CD4-positive, alpha-beta T cell treated with Interleukin-6 at 100 ng/mL for 8 hours (primary cell): ENCODE measurements around the gene GPR137.
"Not testable (repeated sequence)": the region's sequence is repeated elsewhere in the genome, so short reads cannot be mapped to it uniquely, and the experiment has no call there.

Source experiments
- DNase-seq: peaks from one replicate; pipeline ENCODE4 v3.0.0-alpha.2; 2020; ENCODE audit warnings: mixed read lengths, low spot score

GPR137 gene

GRCh38 chr11:64304316-64305072 lies 18.8 kb downstream of the GPR137 start:
- peak; percentile 92 for DNase-seq

- peak; percentile 99 for DNase-seq
Measured at GRCh38 chr11:64305075-64305690, 19.5 kb downstream of the GPR137 start, which contains the start of gene ESRRA. TSS of gene ESRRA (plus strand) at chr11:64305524. CDS start at chr11:64307180, 1,656 bp downstream.

DNA sequence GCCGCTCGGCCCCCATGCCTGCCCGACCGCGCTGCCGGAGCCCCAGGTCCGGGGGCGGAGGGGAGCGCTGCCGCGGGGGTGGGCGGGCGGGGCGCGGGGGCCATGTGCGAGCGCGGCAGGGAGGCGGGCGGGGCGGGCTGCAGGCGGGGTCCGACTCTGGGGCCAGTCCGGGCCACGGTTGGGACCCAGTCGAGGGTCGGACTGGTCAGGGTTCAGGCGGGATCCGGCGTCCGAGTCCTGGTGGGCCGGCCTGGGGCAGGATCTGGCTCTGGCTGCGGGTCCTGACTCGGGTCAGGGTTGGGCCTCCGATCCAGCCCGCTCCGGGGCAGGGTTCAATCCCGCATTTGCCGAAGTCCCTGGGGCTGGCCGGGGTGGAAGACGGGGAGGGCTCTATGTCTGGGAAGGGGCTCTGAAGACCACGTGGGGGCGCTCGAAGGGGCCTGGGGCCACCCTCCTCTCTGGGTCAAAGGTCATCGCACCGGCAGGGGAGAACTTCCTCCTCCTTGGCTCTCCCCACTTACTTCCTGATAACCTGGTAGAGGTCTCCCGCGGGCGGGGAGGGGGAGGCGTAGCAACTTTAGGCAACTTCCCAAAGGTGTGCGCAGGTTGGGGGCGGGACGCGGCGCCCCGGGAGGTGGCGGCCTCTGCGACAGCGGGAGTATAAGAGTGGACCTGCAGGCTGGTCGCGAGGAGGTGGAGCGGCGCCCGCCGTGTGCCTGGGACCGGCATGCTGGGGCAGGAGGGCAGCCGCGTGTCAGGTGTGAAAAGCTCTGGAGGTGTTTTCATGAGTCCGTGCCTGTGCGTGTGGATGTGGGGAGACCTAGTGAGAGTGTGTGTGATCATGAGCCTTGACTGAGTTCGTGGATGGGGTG lies 20.3 kb downstream of the GPR137 start:
- DNase-seq: peak; percentile 72

DNA sequence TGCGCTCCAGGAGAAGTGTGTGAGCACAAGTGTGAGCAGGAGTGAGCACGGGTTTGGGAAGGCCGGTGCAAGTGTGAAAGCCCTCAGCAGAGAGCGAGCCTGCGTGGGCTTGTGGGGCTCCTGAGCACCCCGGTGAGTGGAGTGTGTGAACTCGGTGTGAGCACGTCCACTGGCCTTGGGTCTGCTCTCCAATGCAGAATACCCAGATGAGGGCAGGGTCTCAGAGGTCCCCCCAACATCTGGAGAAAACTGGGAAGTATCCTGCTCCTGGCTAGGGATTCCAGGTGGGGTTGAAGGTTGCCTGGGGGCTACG lies 20.9 kb downstream of the GPR137 start:
- DNase-seq: no peak

GRCh38 chr11:64306876-64307622 lies 21.4 kb downstream of the GPR137 start:
- no peak for DNase-seq

GRCh38 chr11:64307795-64308194 lies 22.1 kb downstream of the GPR137 start:
- not testable (repeated sequence) for DNase-seq

DNA sequence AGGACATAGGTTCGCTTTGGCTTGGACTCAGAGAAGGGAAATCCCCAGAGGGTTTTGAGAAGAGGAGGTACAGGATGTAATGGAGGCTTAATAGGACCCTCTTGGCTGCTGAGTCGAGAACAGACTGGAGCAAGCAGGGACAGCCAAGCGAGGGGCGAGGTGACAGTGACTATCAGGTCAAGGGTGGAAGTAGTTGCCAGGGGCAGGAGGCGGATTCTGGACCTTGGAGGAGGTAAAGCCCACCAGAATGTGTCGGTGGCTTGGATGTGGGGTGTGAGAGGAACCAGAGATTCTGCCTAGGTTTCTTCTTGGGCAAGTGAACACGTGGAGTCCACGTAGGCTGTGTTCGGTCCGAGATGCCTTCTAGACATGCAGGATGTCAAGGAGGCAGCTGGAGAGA lies 27.3 kb downstream of the GPR137 start:
- DNase-seq: no peak

GRCh38 chr11:64313491-64314145 lies 28.0 kb downstream of the GPR137 start:
- DNase-seq: no peak

DNA sequence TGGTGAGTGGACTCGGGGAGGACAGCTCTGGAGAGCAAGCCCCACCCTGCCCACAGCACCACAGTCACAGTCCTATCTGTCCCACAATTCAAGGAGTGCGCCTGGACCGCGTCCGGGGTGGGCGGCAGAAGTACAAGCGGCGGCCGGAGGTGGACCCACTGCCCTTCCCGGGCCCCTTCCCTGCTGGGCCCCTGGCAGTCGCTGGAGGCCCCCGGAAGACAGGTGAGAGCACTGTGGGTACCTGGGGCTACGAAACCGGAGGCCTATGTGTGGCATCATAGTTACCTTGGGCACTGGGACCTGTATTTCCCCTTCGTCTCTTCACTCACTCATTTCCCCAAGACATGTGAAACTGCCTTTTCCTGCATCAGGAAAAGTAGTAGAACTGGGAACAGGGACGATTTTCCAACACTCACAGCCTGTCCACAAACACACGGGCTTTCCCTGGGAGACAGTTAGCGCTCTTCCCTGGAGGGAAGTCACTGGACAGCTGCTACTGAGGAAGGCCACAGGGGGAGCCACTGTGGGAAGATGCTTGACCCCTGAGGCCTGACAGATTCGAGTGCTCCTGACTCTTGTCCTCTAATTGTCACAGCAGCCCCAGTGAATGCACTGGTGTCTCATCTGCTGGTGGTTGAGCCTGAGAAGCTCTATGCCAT lies 28.6 kb downstream of the GPR137 start:
- DNase-seq: no peak

GRCh38 chr11:64314805-64315561 lies 29.3 kb downstream of the GPR137 start:
- no peak for DNase-seq

GRCh38 chr11:64315667-64316526 lies 30.2 kb downstream of the GPR137 start:
- not testable (repeated sequence) for DNase-seq

- DNase-seq: peak; percentile 22
Measured at GRCh38 chr11:64316672-64317324, 31.1 kb downstream of the GPR137 start.

DNA sequence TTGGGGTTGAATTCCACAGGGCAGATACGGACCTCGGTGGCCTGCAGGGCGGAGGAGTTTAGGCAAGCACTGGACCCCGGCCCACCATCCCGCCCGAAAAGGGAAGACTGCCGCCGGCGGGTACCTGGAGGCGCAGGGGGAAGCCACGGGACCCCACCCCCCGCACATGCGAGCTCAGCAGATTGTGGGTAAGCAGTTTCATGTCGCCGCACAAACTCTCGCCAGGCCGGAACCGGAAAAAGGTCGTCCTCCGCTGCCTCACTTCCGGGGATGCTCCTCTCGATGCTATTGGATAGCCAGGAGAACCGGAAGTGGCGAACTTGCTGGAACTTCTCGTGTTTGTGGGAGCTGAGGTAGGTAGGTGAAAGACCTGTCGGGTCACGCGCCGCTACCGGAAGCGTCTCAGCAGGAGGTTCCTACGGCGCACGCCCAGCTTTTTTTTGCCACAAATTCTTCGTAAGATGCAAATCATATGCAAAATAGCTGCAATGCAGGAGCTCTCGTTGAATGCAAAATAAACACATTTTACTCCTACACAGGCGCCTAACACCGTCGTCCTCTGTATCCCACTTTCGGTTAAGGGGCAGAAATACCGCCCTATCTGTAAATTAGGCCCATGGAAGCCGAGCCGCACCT lies 31.8 kb downstream of the GPR137 start, which contains the start of gene TRMT112:
Gene TRMT112 (minus strand): TSS at position 235 of the 636 bp plus-strand sequence. CDS start 33 bp downstream, at position 202.
- peak; percentile 99 for DNase-seq

DNA sequence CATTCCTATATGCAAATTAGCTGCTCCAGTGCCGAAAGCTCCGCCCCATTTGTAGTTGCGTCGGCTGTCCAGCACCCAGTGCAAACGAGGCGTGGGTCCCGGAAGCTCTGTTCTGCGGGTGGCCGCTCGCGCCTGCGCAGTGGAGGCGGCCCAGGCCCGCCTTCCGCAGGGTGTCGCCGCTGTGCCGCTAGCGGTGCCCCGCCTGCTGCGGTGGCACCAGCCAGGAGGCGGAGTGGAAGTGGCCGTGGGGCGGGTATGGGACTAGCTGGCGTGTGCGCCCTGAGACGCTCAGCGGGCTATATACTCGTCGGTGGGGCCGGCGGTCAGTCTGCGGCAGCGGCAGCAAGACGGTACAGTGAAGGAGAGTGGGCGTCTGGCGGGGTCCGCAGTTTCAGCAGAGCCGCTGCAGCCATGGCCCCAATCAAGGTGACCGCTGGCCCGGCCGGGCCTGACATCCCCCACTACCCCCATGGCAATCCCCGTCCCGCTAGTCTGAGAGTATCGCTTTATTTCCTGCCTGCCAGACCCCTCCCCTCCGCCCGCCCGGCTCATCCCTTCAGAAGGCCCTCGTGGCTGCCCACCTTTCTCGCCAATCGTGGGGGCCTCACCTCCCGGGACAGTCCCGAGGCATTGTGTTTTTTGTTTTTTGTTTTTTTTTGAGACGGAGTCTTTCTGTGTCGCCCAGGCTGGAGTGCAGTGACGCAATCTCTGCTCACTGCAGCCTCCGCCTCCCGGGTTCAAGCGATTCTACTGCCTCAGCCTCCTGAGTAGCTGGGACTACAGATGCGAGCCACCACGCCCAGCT lies 32.5 kb downstream of the GPR137 start, which contains the start of gene PRDX5:
Gene PRDX5 (plus strand): TSS at position 161 of the 805 bp plus-strand sequence. CDS start 95 bp downstream, at position 256.
- DNase-seq: peak; percentile 97

- DNase-seq: no peak
Measured at GRCh38 chr11:64318766-64319761, 33.4 kb downstream of the GPR137 start.

DNA sequence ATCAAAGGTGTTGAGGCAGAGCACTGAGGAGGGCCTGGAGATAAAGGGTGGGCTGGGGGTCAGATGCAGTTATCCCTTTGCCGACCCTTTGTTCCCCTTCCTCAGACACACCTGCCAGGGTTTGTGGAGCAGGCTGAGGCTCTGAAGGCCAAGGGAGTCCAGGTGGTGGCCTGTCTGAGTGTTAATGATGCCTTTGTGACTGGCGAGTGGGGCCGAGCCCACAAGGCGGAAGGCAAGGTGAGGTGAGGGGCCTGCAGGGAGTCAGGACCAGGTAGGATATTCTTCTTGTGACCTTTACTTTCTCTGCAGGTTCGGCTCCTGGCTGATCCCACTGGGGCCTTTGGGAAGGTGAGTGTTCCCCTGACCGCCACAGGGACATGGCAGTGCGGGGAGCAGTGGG lies 34.9 kb downstream of the GPR137 start:
- no peak for DNase-seq
